ENCODE measurements around the gene ICOSLG.
"Not testable (repeated sequence)": the region's sequence is repeated elsewhere in the genome, so short reads cannot be mapped to it uniquely, and the experiment has no call there.

- TF ChIP-seq POLR2A, CTCF (IDR thresholded peaks at IDR 0.05): not testable (repeated sequence)
These were observed 40.7 kb downstream of the ICOSLG start for GRCh38 chr21:44199997-44200396.
